Body of pancreas (tissue), 4 donors: ENCODE results near the gene NAB1. TPM values are rescaled to one million over a fixed set of nuclear protein-coding genes. Genes with fewer than 3 reads are reported as not detected.

Source experiments
- ATAC-seq: fragments of 150-250 bp; one replicate; pipeline ENCODE4 v1.9.1; 2016
- DNase-seq, 4 donors: peaks; one replicate each; pipeline ENCODE4 v3.0.0-alpha.2; 2019
- H3K27ac ChIP-seq, 4 donors: fragments of 200-600 bp; sonication (generic); 1 replicate in 3 of 4; 2 replicates in 1 of 4; pipeline versions ENCODE4 v1.5.1 to v1.6.1; 2016 to 2019; ENCODE audit warnings: mild to moderate bottlenecking in 1 of 4, mixed read lengths in 1 of 4, moderate library complexity in 1 of 4
- H3K27me3 ChIP-seq, 2 donors: fragments of 200-600 bp; sonication (generic); one replicate each; pipeline ENCODE4 v1.6.0; 2016; ENCODE audit warnings: mild to moderate bottlenecking in 1 of 2
- H3K36me3 ChIP-seq, 2 donors: fragments of 200-600 bp; sonication (generic); replicated peaks in 1 of 2; 2 replicates each; pipeline ENCODE4 v1.5.1; 2016; ENCODE audit warnings: low read depth in 2 of 2; ENCODE audit not compliant: insufficient read depth in 1 of 2
- H3K4me1 ChIP-seq: fragments of 200-600 bp; sonication (generic); one replicate; pipeline ENCODE4 v1.6.0; 2016
- H3K4me3 ChIP-seq, 2 donors: fragments of 200-600 bp; sonication (generic); 1 replicate in 1 of 2; 2 replicates in 1 of 2; pipeline ENCODE4 v1.5.1; 2016 to 2019
- H3K9me3 ChIP-seq, 3 donors: fragments of 200-600 bp; sonication (generic); 1 replicate in 2 of 3; 2 replicates in 1 of 3; pipeline ENCODE4 v1.5.1; 2016
- CTCF ChIP-seq, 7 experiments: fragments of 450-650 bp in 4 of 7; fragments of 200-600 bp in 3 of 7; sonication (generic) in 3 of 7; IDR thresholded peaks; one replicate each; pipeline ENCODE4 v1.5.1; 2016 to 2019; ENCODE audit warnings: antibody characterized with exemption in 7 of 7
- POLR2A ChIP-seq, 3 donors: fragments of 450-650 bp; IDR thresholded peaks; one replicate each; pipeline ENCODE4 v1.6.1; 2016; ENCODE audit warnings: antibody characterized with exemption in 3 of 3, mild to moderate bottlenecking in 2 of 3
- WGBS, 2 donors: methylation state at CpG; one replicate each; pipeline ENCODE4 v1.1.5; 2017; 5-methylcytosine and 5-hydroxymethylcytosine counted together
- intact Hi-C: fragments of 100-400 bp; cut with DNase I; formaldehyde crosslinking; loops from one replicate; pipeline ENCODE4 v1.15.1; 2023
- total RNA-seq, 2 donors: library from RNA; depleted of rRNA; stranded (reverse); fragments of >200 nt; gene quantifications; one replicate each; pipeline ENCODE4 v1.1.0, GENCODE V29; 2016

The NAB1 gene
- total RNA-seq, 2 donors from 2014 or later: 19.8 to 30.1 TPM

- intact Hi-C loops: no loop called here
- WGBS, 2 donors: 78 to 81% methylated on average over 4 of the region's 4 CpGs
- DNase-seq: no peak
Observed at GRCh38 chr2:190711069-190711468, 62.2 kb downstream of the NAB1 start.

GRCh38 chr2:190713471-190713870 is 64.6 kb downstream of the NAB1 start:
- no peak for DNase-seq
- intact Hi-C loops: no loop called here
- TF ChIP-seq POLR2A (IDR thresholded peaks at IDR 0.05): no peak
- no peak overlapping the region for H3K4me3 ChIP-seq
- no peaks in the 10 kb centered on the region for H3K36me3 ChIP-seq
- no peaks in the 10 kb centered on the region for H3K9me3 ChIP-seq
- H3K27me3 ChIP-seq: no peaks in the 10 kb centered on the region
- ATAC-seq: no peak
- H3K27ac ChIP-seq: no peak overlapping the region
- H3K4me1 ChIP-seq: no peaks in the 10 kb centered on the region

More at GRCh38 chr2:190711069-190711468, 62.2 kb downstream of the NAB1 start:
- H3K27me3 ChIP-seq: no peaks in the 10 kb centered on the region
- no peaks in the 10 kb centered on the region for H3K4me1 ChIP-seq
- no peaks in the 10 kb centered on the region for H3K9me3 ChIP-seq
- ATAC-seq: no peak
- H3K4me3 ChIP-seq: no peak overlapping the region
- H3K27ac ChIP-seq: no peak overlapping the region
- no peaks in the 10 kb centered on the region for H3K36me3 ChIP-seq
- TF ChIP-seq POLR2A (IDR thresholded peaks at IDR 0.05) (no peak), CTCF (IDR thresholded peaks at IDR 0.05) (no peak)

GRCh38 chr2:190714958-190715357 is 66.1 kb downstream of the NAB1 start:
- intact Hi-C loops: no loop called here
- H3K4me3 ChIP-seq: no peak overlapping the region
- no peak overlapping the region for H3K27ac ChIP-seq
- no peaks in the 10 kb centered on the region for H3K9me3 ChIP-seq
- DNase-seq (no peak), ATAC-seq (no peak)
- H3K36me3 ChIP-seq: no peaks in the 10 kb centered on the region
- no peaks in the 10 kb centered on the region for H3K27me3 ChIP-seq
- H3K4me1 ChIP-seq: peaks cover 3% of the 10 kb centered on the region
- TF ChIP-seq POLR2A (IDR thresholded peaks at IDR 0.05) (no peak), CTCF (IDR thresholded peaks at IDR 0.05) (no peak)
- WGBS, 2 donors: 83 to 89% methylated on average over 5 of the region's 5 CpGs

- TF ChIP-seq POLR2A (IDR thresholded peaks at IDR 0.05): no peak
- TF ChIP-seq CTCF (IDR thresholded peaks at IDR 0.05): no peak
- Histone ChIP-seq H3K9me3 (no peaks in the 10 kb centered on the region), H3K4me3 (no peak overlapping the region), H3K27me3 (no peaks in the 10 kb centered on the region), H3K36me3 (no peaks in the 10 kb centered on the region), H3K27ac (no peak overlapping the region), H3K4me1 (peaks cover 3% of the 10 kb centered on the region)
- intact Hi-C loops: no loop called here
- DNase-seq (no peak), ATAC-seq (no peak)
- 93 to 95% methylated on average over 1 of the region's 1 CpG for WGBS, 2 donors
Observed at GRCh38 chr2:190716176-190716807, 67.4 kb downstream of the NAB1 start.

GRCh38 chr2:190717306-190717705 is 68.4 kb downstream of the NAB1 start:
- no peak for TF ChIP-seq POLR2A (IDR thresholded peaks at IDR 0.05)
- no peak for TF ChIP-seq CTCF (IDR thresholded peaks at IDR 0.05)
- no peaks in the 10 kb centered on the region for H3K9me3 ChIP-seq
- 72 to 81% methylated on average over 3 of the region's 3 CpGs for WGBS, 2 donors
- ATAC-seq: no peak
- no peaks in the 10 kb centered on the region for H3K36me3 ChIP-seq
- no peak overlapping the region for H3K27ac ChIP-seq
- no peak overlapping the region for H3K4me3 ChIP-seq
- peaks cover 3% of the 10 kb centered on the region for H3K4me1 ChIP-seq
- no peaks in the 10 kb centered on the region for H3K27me3 ChIP-seq
- DNase-seq: no peak
- intact Hi-C loops: no loop called here
